ENCODE data around the gene PGLYRP2.

DNA sequence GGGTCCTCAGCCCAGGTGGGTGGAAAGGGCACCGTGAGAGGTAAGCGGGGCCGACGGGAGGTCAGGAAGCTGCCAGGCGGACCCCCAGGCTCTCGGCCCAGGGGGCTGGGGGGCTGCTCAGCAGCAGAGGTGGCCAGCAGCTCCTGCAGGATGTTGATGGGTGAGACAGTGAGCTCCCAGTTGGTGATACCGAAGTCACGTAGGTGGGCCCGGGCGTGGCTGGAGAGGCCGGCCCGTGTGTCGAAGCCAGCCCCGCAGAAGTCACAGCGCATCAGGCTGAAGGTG, 42.5 kb downstream of the PGLYRP2 start:
- no peak for TF ChIP-seq EZH2 (IDR thresholded peaks at IDR 0.05; ENCODE audit: insufficient read depth, low read length)
- TF ChIP-seq, protein P1, sequence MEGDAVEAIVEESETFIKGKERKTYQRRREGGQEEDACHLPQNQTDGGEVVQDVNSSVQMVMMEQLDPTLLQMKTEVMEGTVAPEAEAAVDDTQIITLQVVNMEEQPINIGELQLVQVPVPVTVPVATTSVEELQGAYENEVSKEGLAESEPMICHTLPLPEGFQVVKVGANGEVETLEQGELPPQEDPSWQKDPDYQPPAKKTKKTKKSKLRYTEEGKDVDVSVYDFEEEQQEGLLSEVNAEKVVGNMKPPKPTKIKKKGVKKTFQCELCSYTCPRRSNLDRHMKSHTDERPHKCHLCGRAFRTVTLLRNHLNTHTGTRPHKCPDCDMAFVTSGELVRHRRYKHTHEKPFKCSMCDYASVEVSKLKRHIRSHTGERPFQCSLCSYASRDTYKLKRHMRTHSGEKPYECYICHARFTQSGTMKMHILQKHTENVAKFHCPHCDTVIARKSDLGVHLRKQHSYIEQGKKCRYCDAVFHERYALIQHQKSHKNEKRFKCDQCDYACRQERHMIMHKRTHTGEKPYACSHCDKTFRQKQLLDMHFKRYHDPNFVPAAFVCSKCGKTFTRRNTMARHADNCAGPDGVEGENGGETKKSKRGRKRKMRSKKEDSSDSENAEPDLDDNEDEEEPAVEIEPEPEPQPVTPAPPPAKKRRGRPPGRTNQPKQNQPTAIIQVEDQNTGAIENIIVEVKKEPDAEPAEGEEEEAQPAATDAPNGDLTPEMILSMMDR (IDR thresholded peaks at IDR 0.05; ENCODE audit: insufficient read depth, low read depth, low read length): no peak
